Fibroblast of skin of right quadriceps (primary cell): ENCODE data around the gene MLIP.

ENCODE experiments used
- DNase-seq: peaks from one replicate; pipeline ENCODE4 v3.0.0-alpha.2; 2013

The MLIP gene

GRCh38 chr6:54288474-54288873, 177.2 kb downstream of the MLIP start:
- no peak for DNase-seq

GRCh38 chr6:54289426-54289825, 178.2 kb downstream of the MLIP start:
- DNase-seq = peak; percentile 23

- peak; percentile 77 for DNase-seq
Measured at GRCh38 chr6:54291146-54291545, 179.9 kb downstream of the MLIP start.

- DNase-seq = peak; percentile 86
Measured at GRCh38 chr6:54291738-54292137, 180.5 kb downstream of the MLIP start.

GRCh38 chr6:54294965-54295532, 183.8 kb downstream of the MLIP start:
- no peak for DNase-seq

- peak; percentile 88 for DNase-seq
Measured at GRCh38 chr6:54299542-54300269, 188.5 kb downstream of the MLIP start.

- no peak for DNase-seq
Measured at GRCh38 chr6:54301770-54302169, 190.5 kb downstream of the MLIP start.

GRCh38 chr6:54307439-54307910, 196.2 kb downstream of the MLIP start:
- DNase-seq = no peak

- no peak for DNase-seq
Measured at GRCh38 chr6:54308289-54308985, 197.2 kb downstream of the MLIP start, which contains the start of gene TINAG. Gene TINAG, plus strand, starts transcription at chr6:54308441. Its CDS starts 110 bp downstream, at chr6:54308551.

GRCh38 chr6:54308986-54309315, 197.7 kb downstream of the MLIP start:
- DNase-seq = no peak

- no peak for DNase-seq
Measured at GRCh38 chr6:54310377-54311152, 199.3 kb downstream of the MLIP start.

- DNase-seq = peak; percentile 5
Measured at GRCh38 chr6:54315656-54316055, 204.4 kb downstream of the MLIP start.
